Stimulated activated naive CD8-positive, alpha-beta T cell treated with anti-CD3 and anti-CD28 coated beads, Interleukin-15, amount 100 ng/mL, for 72 hours (primary cell): ENCODE data around the gene GATA5.

Experiments used
- ATAC-seq: fragments of 150-1000 bp; cut with Tn5 transposase; 2 replicates; pipeline ENCODE4 v1.10.0; 2021; ENCODE audit warnings: mild to moderate bottlenecking, moderate library complexity
- DNase-seq, 2 donors: peaks; one replicate each; pipeline ENCODE4 v3.0.0; 2021 to 2022
- H3K27ac Mint-ChIP-seq, 2 donors: one replicate each; pipeline ENCODE4 v1.8.0; 2022; ENCODE audit warnings: mild to moderate bottlenecking in 2 of 2, mixed read lengths in 2 of 2, moderate library complexity in 2 of 2
- H3K27me3 Mint-ChIP-seq: one replicate; pipeline ENCODE4 v1.8.0; 2022; ENCODE audit warnings: mixed read lengths
- H3K4me1 Mint-ChIP-seq: one replicate; pipeline ENCODE4 v1.8.0; 2022; ENCODE audit warnings: mild to moderate bottlenecking, mixed read lengths
- H3K4me3 Mint-ChIP-seq, 2 donors: one replicate each; pipeline ENCODE4 v1.8.0; 2022; ENCODE audit warnings: mild to moderate bottlenecking in 2 of 2, mixed read lengths in 2 of 2, moderate library complexity in 1 of 2
- H3K9me3 Mint-ChIP-seq, 2 donors: one replicate each; pipeline ENCODE4 v1.8.0; 2022; ENCODE audit warnings: mixed read lengths in 2 of 2

The GATA5 gene

DNA sequence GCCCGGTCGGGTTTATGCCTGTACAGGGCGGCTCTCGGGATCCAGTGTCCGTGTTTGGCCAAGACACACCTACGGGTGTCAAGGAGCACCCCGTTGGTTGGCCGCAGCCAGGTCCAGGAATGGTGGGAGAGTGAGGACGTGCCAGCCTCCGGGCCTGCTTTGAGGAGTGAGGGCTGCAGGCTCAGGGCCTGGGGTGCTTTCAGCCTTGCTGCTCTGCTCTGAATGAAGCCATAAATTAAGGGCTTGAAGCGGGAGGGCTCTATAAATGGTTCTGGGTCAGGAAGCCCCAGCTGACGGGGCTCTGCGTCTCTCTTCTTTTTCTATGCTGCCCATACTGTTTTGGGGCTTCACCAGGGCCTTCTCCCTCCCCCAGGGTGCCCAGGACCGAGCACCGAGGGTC, 15.1 kb downstream of the GATA5 start:
- no peak overlapping the region for H3K27ac Mint-ChIP-seq
- H3K9me3 Mint-ChIP-seq, result no peaks in the 10 kb centered on the region
- H3K4me3 Mint-ChIP-seq, result no peak overlapping the region
- ATAC-seq (no peak), DNase-seq (no peak)
- H3K27me3 Mint-ChIP-seq, result peaks cover 29% of the 10 kb centered on the region
- no peaks in the 10 kb centered on the region for H3K4me1 Mint-ChIP-seq

DNA sequence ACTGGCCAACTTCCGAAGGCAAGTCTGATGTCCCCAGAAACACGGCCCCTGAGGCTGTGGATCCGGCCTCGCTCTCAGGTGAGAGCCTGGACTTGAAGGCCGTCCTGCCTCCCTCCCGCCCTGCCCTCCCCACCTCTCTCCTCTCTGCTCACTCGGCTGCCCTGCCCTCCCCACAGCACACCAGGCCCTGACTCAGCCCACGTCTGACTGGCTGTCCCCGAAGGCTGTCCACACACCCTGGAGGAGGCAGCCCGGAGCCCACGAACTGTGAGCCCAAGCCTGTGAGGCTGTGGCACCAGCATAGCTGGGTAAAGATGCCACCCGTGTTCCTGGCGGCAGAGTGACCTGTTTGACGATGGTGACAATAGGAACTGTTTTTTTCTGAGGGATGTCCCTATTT, 16.3 kb downstream of the GATA5 start:
- DNase-seq, result no peak
- Mint-ChIP-seq H3K4me3 (no peak overlapping the region), H3K9me3 (no peaks in the 10 kb centered on the region), H3K4me1 (no peaks in the 10 kb centered on the region), H3K27ac (no peak overlapping the region), H3K27me3 (peaks cover 41% of the 10 kb centered on the region)
- no peak for ATAC-seq

DNA sequence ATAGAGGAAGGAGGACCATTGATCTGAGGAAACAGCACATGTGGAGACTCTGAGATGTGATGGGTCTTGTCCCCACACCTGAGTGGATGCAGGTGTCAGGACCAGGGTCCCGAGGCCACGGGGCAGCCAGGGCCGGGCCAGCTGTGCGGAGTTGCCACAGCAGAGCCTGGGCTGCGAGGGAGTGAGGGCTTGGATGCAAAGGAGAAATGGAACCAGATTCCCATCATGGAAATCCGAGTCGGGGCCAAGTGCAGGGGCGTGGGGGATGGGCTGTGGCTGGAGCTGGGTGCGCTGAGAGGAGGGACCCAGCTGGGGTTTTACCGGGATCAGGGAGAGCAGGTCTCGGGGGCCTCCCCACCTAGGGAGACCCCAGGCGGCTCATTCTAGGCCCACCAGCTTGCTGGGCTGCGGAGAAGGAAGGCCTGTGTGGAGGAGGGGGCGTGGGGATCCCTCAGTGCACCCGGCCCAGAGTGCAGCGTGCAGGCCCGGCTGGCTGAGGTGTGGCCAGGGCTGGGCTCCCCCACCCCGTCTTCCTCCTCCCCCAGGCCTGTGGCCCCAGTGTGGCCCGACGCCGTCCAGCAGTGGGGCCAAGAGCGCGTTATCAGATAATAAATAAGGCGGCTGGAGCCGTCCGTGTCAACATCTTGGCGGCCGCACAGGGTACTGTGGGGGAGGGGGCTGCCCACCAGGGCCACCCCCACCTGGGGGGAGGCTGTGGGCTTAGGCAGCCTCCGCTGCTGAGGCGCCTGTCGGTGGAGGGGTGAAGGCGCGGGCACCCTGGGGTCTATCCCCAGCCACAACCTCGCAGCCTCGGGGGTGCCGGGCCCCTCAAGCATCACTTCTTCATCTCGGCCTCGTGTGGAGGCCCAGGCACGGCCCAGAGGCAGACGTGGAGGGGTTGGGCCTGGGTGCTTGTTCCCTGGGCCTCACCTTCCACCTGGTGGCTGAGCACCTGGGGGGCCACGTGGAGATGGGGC, 17.2 kb downstream of the GATA5 start:
- H3K27me3 Mint-ChIP-seq, result peaks cover 50% of the 10 kb centered on the region
- H3K4me1 Mint-ChIP-seq, result no peaks in the 10 kb centered on the region
- DNase-seq, result no peak
- H3K9me3 Mint-ChIP-seq, result no peaks in the 10 kb centered on the region
- no peak overlapping the region for H3K27ac Mint-ChIP-seq
- H3K4me3 Mint-ChIP-seq, result no peak overlapping the region
- no peak for ATAC-seq

DNA sequence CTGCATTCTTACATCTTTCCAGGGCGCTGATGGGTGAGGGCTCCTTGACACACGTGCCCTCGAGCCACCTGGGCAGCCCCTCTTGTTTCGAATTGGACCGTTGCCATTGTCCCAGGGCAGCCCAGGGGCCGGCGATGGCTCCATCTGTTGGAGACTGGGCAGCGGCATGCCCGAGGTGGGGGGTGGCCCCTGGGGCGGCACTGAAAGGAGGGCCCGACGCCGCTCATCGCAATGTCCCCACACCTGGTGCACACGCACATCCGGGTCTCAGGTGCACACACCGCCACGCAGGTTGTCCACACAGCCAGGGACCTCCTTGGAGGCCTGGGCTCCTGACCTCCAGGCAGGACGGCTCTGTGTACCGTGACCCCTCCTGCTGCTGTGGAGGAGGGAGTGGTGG, 18.0 kb downstream of the GATA5 start:
- Mint-ChIP-seq H3K27ac (peak overlapping the region in 1 of 2 donors; percentile 42), H3K27me3 (peaks cover 58% of the 10 kb centered on the region), H3K9me3 (no peaks in the 10 kb centered on the region)

DNA sequence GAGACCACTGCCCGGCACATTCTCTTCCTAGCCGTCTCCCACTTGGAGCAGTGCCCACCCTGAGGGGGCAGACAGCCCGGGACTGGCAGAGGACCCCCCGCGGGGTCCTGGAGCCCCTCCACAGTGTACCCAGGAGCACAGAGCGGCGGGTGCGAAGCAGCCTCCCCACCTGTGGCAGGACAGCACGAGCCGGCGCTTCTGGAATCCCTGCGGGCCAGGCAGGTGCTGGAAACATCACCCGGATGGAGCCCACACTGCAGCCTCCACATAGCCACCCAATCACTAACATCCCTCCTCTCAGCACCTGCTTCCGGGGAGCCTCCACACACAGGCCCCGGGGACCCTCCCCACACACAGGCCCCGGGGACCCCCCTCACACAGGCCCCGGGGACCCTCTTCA, 18.7 kb downstream of the GATA5 start:
- ATAC-seq (peak; percentile 9), DNase-seq (no peak)
- H3K27ac Mint-ChIP-seq, result no peak overlapping the region
- H3K4me3 Mint-ChIP-seq, result no peak overlapping the region
- peaks cover 63% of the 10 kb centered on the region for H3K27me3 Mint-ChIP-seq
- no peaks in the 10 kb centered on the region for H3K4me1 Mint-ChIP-seq
- H3K9me3 Mint-ChIP-seq, result no peaks in the 10 kb centered on the region

More for the DNA sequence above, 18.0 kb downstream of the GATA5 start:
- ATAC-seq (no peak), DNase-seq (no peak)
- H3K4me3 Mint-ChIP-seq, result no peak overlapping the region
- no peaks in the 10 kb centered on the region for H3K4me1 Mint-ChIP-seq

DNA sequence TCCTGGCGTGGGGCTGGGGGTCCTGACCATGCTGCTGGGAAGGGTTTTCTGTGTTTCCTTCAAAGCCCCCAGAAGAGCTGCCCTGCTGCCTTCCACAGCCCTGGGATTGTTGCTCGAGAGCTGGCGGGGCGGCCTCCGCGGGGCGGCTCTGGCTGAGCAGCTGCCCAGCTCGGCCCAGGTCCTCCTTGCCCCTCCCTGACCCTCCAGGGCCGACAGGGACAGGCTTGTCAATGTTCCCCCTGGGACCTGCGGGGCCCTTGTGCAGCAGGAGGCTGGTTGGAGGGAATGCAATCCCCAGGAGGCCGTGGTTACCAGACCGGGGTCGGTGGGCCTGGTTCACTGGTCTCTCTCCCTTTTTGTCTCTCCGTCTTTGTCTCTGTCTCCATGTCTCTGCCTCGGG, 19.9 kb downstream of the GATA5 start:
- Mint-ChIP-seq H3K4me1 (no peaks in the 10 kb centered on the region), H3K27me3 (peaks cover 62% of the 10 kb centered on the region), H3K4me3 (no peak overlapping the region), H3K9me3 (no peaks in the 10 kb centered on the region), H3K27ac (no peak overlapping the region)
- no peak for DNase-seq
- no peak for ATAC-seq

DNA sequence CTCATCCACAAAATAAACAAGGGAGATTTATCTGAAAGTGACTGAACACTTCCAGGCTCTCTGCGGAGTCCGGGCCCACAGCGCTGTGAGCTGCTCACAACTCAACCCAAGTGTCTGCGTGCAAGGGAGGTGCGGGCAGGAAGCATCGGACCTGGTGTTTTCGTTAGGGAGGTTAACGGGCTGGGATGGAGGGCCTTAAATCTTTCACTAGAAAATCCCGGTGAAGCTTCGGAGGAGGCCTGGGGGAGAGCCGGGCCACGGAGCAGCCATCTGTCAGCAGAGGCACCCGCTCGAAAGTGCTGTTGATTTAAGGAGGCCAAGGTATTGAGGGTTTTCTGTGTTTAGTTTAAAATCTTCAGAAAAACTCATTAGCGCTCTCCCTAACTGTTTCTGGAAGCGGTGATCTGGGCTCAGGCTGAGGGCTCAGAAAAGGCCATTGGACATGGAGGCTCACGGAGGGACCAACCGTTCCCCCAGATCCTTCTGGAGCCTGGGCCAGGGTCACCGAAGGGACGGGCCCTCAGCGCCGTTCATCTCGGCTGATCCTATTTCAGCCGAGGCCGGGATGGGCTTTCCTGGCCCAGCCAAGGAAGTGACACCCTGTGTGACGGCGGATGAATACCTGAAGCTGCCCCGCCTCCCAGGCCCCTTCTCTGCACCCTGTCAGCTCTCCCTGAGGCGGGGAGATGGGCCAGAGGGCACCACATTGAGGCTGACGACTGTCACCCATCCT, 20.7 kb downstream of the GATA5 start:
- H3K27ac Mint-ChIP-seq, result no peak overlapping the region
- no peaks in the 10 kb centered on the region for H3K9me3 Mint-ChIP-seq
- ATAC-seq (no peak), DNase-seq (no peak)
- peaks cover 54% of the 10 kb centered on the region for H3K27me3 Mint-ChIP-seq
- no peak overlapping the region for H3K4me3 Mint-ChIP-seq
- no peaks in the 10 kb centered on the region for H3K4me1 Mint-ChIP-seq

DNA sequence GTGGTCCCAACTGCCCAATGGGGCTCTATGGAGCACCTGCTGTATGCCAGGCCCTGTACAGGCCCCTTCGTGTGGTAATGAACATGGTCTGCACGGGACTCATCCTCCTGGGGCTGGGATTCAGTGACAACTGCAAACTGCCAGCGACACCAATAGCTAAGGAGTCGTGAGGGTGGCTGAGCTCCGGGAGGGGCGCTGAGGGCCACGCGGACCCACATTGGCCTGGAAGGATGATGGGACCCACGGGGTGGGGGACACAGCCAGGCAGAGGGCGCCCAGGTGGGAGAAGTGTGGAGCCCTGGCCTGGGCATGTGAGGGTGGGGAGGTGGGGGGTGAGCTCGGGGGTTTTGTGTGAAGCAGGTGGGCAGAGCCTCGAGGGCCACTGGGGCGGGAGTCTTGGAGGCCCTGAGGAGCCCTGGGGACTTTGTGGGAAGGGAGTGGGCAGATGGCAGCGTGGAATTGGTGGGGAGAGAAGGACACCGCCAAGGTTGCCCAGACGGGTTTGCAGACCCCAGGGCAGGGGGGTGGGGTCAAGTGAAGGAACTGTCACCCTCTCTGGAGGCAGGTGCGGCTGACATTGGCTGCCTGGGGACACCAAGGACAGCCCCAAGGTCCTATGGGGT, 22.5 kb downstream of the GATA5 start:
- Mint-ChIP-seq H3K4me3 (no peak overlapping the region), H3K27ac (no peak overlapping the region), H3K9me3 (no peaks in the 10 kb centered on the region), H3K27me3 (peaks cover 69% of the 10 kb centered on the region), H3K4me1 (no peaks in the 10 kb centered on the region)
- no peak for ATAC-seq
- DNase-seq, result no peak

DNA sequence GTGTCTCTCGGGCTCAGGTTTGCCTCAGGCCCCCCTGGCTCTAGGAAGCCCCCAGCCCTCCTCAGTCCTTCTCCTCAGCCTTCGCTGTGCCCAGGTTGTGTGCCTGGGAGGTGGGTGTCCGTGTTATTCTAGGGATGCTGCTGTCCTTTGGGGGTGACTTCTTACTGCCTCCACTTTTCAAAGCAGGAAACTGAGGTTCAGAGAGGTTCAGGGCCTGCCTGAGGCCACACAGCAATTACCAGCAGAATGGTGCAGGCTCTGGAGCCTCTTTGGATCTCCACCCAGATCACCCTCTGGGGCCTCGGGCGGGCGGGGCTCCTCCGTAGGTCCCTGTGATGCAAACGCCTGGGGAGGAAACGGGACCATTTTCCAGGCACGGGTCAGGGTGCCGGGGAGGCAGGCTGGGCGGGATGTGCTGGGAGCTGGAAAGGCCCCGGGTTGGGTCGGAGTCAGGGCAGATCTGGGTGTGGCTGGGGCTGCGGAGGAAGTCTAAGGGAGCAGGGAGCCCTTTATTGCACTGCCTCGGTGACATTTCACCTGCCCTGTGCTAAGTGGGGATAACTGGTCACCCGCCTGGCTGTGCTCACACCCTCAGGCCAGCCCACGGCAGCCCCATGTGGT, 23.2 kb downstream of the GATA5 start:
- no peak for ATAC-seq
- H3K4me3 Mint-ChIP-seq, result no peak overlapping the region
- no peaks in the 10 kb centered on the region for H3K9me3 Mint-ChIP-seq
- H3K4me1 Mint-ChIP-seq, result no peaks in the 10 kb centered on the region
- H3K27me3 Mint-ChIP-seq, result peaks cover 69% of the 10 kb centered on the region
- DNase-seq, result no peak
- peak overlapping the region in 1 of 2 donors; percentile 86 for H3K27ac Mint-ChIP-seq

DNA sequence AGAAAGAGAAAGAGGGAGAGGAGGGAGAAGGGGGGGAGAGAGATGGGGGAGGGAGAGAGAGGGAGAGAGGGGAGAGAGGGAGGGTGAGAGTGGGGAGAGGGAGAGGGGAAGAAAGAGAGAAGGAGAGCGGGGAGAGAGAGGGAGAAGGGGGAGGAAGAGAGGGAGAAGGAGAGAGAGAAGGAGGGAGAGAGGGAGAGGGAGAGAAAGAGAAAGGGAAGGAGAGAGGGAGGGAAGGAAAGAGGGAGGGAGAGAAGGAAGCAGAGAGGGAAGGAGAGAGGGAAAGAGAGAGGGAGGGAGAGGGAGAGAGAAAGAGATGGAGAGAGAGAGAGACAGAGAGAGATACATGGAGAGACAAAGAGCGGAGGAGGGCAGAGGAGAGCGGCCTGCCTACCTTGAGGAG, 23.8 kb downstream of the GATA5 start:
- no peak for DNase-seq
- H3K4me1 Mint-ChIP-seq, result no peaks in the 10 kb centered on the region
- no peaks in the 10 kb centered on the region for H3K9me3 Mint-ChIP-seq
- no peak overlapping the region for H3K27ac Mint-ChIP-seq
- ATAC-seq, result no peak
- peaks cover 70% of the 10 kb centered on the region for H3K27me3 Mint-ChIP-seq
- no peak overlapping the region for H3K4me3 Mint-ChIP-seq

DNA sequence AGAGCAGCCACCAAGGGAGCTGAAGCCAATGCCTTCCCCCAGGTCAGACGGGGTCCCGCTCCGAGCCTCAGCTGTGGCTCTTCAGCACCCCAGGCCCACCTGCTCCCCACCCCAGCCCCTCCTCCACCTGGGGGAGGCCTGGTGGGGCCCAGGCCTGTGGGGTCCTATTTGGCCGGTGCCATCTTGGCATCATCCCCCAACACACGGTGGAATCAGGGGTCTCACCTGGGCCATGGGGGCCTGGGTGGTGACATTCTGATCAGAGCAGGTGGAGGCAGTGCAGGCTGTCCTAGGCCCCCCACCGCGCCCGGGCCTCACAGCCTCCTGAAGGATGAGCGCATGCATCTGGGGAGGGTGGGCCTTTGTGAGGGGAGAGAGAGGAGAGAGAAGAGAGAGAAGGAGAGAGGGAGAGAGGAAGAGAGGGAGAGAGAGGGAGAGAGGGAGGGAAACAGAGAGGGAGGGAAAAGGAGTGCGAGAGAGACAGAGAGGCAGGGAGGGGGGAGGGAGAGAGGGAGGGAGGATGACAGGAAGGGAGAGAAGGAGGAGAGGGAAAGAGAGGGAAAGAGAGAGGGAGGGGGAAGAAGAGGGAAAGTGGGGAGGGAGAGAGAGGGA, 24.5 kb downstream of the GATA5 start:
- Mint-ChIP-seq H3K27me3 (peaks cover 72% of the 10 kb centered on the region), H3K9me3 (no peaks in the 10 kb centered on the region), H3K4me1 (no peaks in the 10 kb centered on the region), H3K27ac (no peak overlapping the region), H3K4me3 (no peak overlapping the region)
- no peak for DNase-seq
- peak; percentile 27 for ATAC-seq

DNA sequence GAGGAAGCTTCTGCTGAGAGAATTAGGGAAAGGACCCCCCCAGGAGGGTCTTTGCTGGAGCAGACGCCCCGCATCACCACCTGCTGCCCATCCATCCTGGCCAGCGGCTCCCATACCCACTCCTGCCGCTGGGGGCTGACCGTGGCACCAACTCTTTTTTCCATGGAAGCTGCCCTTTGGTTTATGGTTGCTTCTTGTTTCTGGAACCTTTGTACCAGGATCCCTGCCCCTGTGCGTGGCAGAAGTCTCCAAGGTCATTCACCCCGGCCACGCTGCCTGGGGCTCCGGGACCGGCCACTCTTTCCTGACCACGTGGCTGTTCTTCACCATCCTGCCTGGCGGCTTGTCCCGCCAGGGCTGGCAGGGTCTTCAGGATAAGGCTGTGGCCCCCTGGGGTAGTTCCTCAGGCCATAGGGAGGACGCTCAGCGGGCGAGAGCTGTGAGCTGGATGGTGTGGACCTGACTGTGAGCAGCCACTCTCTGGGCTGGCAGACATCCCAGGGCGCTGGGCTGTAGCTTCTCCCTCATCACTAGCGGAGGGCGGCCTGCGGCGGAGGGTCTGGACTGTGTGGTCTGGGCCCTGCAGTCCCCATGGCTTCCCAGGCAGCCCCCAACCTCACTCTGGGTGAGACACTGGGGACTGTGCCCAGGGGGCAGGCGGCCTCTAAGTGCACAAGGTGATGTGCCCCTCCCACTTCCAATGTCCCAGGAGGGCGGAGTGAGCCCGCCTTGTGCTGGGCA, 25.7 kb downstream of the GATA5 start:
- Mint-ChIP-seq H3K9me3 (no peaks in the 10 kb centered on the region), H3K27me3 (peaks cover 65% of the 10 kb centered on the region), H3K4me3 (no peak overlapping the region), H3K27ac (no peak overlapping the region), H3K4me1 (no peaks in the 10 kb centered on the region)
- DNase-seq (no peak), ATAC-seq (no peak)

DNA sequence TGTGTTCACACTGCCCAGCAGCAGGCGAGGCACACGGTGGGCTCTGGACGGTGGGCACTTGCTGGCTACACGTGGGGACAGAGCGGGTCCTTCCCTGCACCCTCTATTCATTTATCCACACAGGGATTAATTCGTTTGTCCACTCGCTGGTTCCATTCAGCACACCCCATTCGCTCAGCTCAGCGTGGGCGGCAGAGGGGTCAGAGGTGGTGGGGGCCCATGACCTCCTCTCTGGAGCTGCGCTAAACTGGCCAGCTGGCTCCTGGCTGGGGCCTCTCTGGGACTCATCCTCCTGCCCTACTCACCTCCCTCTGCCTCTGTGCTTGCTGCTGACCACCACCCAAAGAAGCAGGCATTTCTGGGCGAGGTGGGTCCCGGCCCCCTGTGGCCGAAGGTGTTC, 27.0 kb downstream of the GATA5 start:
- Mint-ChIP-seq H3K27me3 (peaks cover 52% of the 10 kb centered on the region), H3K27ac (peak overlapping the region in 1 of 2 donors; percentile 67)

DNA sequence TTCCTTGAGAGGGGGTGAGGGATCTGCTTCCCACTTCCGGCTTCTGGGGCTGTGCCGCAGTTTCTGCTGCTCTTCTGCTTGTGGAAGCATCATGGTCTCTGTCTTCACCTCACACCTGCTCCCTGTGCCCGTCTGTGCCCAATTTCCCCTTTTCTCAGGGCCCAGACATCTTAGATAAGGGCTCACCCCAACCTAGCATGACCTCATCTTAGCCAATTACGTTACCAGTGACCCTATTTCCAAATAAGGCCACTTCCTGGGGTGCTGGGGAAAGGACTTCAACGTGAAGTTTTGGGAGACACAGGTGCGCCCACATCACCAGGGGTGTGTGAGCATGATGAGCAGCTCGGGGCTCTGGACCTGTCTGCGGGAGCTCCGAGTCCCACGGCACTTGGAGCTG, 27.8 kb downstream of the GATA5 start:
- no peak for ATAC-seq
- Mint-ChIP-seq H3K4me3 (no peak overlapping the region), H3K27ac (no peak overlapping the region), H3K27me3 (peaks cover 44% of the 10 kb centered on the region), H3K4me1 (no peaks in the 10 kb centered on the region), H3K9me3 (no peaks in the 10 kb centered on the region)
- DNase-seq, result no peak

More for the DNA sequence above, 27.0 kb downstream of the GATA5 start:
- H3K9me3 Mint-ChIP-seq, result no peaks in the 10 kb centered on the region
- DNase-seq (no peak), ATAC-seq (no peak)
- no peak overlapping the region for H3K4me3 Mint-ChIP-seq
- no peaks in the 10 kb centered on the region for H3K4me1 Mint-ChIP-seq
